WERI-Rb-1 (cell line): ENCODE measurements around the gene TXK.

ENCODE experiments used
- DNase-seq: peaks from one replicate; pipeline ENCODE4 v3.0.0-alpha.2; 2020
- H3K27ac ChIP-seq: fragments of 250-450 bp; sonication (Bioruptor Pico); 2 replicates; pipeline ENCODE4 v1.5.1; 2020; ENCODE audit warnings: mild to moderate bottlenecking, moderate library complexity
- H3K27me3 ChIP-seq: fragments of 250-450 bp; sonication (Bioruptor Pico); 2 replicates; pipeline ENCODE4 v1.5.1; 2021; ENCODE audit warnings: mild to moderate bottlenecking, low read depth, moderate library complexity; ENCODE audit not compliant: insufficient read depth, severe bottlenecking
- H3K36me3 ChIP-seq: fragments of 250-450 bp; sonication (Bioruptor Pico); 2 replicates; pipeline ENCODE4 v1.5.1; 2020; ENCODE audit warnings: mild to moderate bottlenecking, moderate library complexity
- H3K4me3 ChIP-seq: 2 replicates; pipeline ENCODE4 v1.5.1; 2011; ENCODE audit warnings: low read depth, mild to moderate bottlenecking, control low read depth, low read length
- H3K9me3 ChIP-seq: fragments of 250-450 bp; sonication (Bioruptor Pico); 2 replicates; pipeline ENCODE4 v1.5.1; 2021; ENCODE audit warnings: mild to moderate bottlenecking, moderate library complexity; ENCODE audit not compliant: severe bottlenecking
- TF ChIP-seq, protein P1 (sequence below): IDR thresholded peaks from 2 replicates; pipeline ENCODE4 v1.5.1; 2011; ENCODE audit warnings: low read depth, mild to moderate bottlenecking, control low read depth, inconsistent platforms, low read length

The TXK gene

DNA sequence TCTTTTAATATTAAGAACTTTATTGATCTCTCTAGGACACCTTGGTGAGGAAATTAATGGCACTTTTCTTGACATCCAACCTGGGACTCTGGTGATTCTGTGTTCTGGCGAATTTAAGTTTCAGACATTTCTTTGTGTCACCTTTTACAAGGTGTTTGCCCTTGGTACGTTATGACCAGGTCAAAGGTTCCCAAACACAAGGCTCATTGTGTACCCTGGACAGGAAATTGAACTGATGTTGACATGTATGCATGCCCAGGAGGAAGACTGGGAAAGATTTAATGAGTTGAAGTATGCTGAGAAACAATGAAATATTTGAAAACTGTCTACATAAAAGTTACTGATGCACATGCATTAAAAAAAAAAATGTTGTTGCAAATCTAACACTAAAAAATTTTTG lies 95.4 kb downstream of the TXK start:
- TF ChIP-seq, protein P1, sequence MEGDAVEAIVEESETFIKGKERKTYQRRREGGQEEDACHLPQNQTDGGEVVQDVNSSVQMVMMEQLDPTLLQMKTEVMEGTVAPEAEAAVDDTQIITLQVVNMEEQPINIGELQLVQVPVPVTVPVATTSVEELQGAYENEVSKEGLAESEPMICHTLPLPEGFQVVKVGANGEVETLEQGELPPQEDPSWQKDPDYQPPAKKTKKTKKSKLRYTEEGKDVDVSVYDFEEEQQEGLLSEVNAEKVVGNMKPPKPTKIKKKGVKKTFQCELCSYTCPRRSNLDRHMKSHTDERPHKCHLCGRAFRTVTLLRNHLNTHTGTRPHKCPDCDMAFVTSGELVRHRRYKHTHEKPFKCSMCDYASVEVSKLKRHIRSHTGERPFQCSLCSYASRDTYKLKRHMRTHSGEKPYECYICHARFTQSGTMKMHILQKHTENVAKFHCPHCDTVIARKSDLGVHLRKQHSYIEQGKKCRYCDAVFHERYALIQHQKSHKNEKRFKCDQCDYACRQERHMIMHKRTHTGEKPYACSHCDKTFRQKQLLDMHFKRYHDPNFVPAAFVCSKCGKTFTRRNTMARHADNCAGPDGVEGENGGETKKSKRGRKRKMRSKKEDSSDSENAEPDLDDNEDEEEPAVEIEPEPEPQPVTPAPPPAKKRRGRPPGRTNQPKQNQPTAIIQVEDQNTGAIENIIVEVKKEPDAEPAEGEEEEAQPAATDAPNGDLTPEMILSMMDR, result no peak
- no peaks in the 10 kb centered on the region for H3K27me3 ChIP-seq
- H3K4me3 ChIP-seq, result no peak overlapping the region
- H3K36me3 ChIP-seq, result no peaks in the 10 kb centered on the region
- H3K9me3 ChIP-seq, result no peaks in the 10 kb centered on the region
- DNase-seq, result no peak
- no peak overlapping the region for H3K27ac ChIP-seq

DNA sequence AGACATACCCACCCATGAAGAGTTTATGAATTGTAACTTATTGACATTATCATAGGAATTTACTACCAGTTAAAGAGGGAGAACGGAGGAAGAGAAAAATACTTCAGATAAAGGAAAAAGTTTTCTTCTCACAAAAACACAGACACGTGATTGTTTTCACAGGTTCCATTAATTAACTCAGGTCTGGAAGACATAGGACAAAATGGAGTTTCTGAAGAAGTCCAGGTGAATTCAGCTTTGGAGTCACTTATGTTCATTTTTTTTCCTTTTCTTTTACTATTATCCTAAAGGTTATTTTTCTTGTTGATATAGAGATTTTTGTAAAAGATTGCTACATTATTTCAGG lies 97.0 kb downstream of the TXK start:
- Histone ChIP-seq H3K36me3 (no peaks in the 10 kb centered on the region), H3K27ac (no peak overlapping the region), H3K4me3 (no peak overlapping the region), H3K27me3 (no peaks in the 10 kb centered on the region), H3K9me3 (no peaks in the 10 kb centered on the region)
- no peak for DNase-seq
- TF ChIP-seq, protein P1, result no peak

DNA sequence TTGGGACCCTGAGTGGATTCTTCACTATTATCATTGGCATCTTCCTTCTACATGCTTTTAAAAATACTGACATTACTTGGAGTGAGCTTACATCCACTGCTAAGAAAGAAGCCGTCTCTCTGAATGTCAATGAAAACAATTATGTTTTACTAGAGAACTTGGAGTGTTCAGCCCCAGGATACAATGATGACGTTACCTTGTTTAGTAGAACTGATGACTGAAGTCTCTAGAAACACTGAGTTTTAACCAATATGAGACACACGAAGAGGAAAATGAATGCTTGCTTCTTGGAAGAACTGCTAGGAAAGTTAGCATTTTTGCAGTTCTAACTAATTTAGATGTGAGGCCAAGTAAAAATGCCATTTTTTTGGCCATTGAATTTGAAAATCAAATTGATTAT lies 98.1 kb downstream of the TXK start:
- no peaks in the 10 kb centered on the region for H3K9me3 ChIP-seq
- no peak overlapping the region for H3K27ac ChIP-seq
- no peak overlapping the region for H3K4me3 ChIP-seq
- H3K27me3 ChIP-seq, result no peaks in the 10 kb centered on the region
- TF ChIP-seq, protein P1, result no peak
- H3K36me3 ChIP-seq, result no peaks in the 10 kb centered on the region
- DNase-seq, result no peak

DNA sequence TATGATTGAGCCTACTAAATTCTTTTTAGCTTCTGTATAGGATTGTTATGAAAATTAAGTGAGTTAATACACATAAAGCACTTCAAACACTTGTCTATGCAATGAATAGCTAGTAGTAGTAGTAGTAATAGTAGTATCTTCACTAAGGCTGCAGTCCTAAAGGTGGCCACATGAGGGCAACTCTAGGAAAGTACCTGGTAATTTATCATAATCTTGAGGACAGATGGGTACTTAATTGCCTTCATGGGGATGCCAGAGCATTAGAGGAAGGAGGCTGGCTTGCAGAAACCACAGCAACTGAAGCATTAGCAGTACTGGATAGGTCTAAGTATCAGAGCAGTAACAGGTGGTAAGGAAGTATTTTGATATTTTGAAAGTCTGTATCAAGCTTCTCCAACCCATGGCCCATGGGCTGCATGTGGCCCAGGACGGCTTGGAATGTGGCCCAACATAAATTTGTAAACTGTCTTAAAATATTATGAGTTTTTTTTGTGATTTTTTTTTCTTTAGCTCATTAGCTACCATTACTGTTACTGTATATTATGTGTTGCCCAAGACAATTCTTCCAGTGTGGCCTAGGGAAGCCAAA lies 100.1 kb downstream of the TXK start:
- Histone ChIP-seq H3K9me3 (no peaks in the 10 kb centered on the region), H3K27ac (no peak overlapping the region), H3K27me3 (no peaks in the 10 kb centered on the region), H3K4me3 (no peak overlapping the region), H3K36me3 (no peaks in the 10 kb centered on the region)
- peak; percentile 53 for DNase-seq
- TF ChIP-seq, protein P1, result no peak

DNA sequence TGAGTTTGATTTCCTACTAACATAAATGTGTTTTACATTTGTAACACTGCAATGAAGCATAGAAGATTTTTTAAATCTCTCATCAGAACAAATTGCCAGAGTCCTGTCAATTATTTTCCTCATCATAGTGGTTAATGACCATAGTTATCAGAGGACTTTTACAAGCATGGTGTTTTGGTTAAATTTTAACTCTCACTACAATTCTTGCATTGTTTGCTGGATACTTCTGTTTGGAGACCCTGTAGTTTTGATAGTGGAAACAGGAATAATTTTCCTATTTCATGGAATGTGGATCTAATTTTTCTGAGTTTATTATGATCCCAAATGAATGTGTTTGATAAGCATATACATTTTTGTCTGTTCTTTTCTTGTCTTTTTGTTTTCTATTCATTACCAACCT lies 100.6 kb downstream of the TXK start:
- no peak for DNase-seq
- TF ChIP-seq, protein P1, result no peak
- Histone ChIP-seq H3K27ac (no peak overlapping the region), H3K27me3 (no peaks in the 10 kb centered on the region), H3K4me3 (no peak overlapping the region), H3K9me3 (no peaks in the 10 kb centered on the region), H3K36me3 (no peaks in the 10 kb centered on the region)

DNA sequence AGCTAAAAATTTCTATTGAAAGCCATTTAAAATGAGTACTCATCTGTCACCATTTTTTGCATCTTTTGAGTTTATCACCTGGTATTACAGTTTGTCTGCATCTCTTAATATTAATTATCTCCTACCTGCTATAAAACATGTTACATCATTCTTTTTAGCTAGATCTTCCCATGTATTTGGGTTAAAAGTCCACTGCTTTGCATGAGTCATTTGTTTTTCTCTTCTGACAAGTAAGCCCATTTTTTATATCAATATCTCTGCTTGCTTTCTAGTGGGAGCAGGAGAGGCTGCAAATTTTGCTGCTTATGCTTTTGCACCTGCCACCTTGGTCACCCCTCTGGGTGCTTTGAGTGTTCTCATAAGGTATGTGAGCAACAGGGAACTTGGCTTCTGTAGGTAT lies 101.3 kb downstream of the TXK start:
- no peaks in the 10 kb centered on the region for H3K9me3 ChIP-seq
- no peak overlapping the region for H3K4me3 ChIP-seq
- H3K36me3 ChIP-seq, result no peaks in the 10 kb centered on the region
- H3K27ac ChIP-seq, result no peak overlapping the region
- H3K27me3 ChIP-seq, result no peaks in the 10 kb centered on the region
- DNase-seq, result no peak
- TF ChIP-seq, protein P1, result no peak
